H9 (cell line): Measurements from ENCODE around the gene SLC28A3. TPM values are rescaled to one million over a fixed set of nuclear protein-coding genes. Genes with fewer than 3 reads are reported as not detected.

Experiments
- DNase-seq: peaks from one replicate; pipeline ENCODE4 v3.0.0-alpha.2; 2017
- H2AFZ ChIP-seq: one replicate; pipeline ENCODE4 v1.6.1; 2013; ENCODE audit warnings: mild to moderate bottlenecking, low read length, control low read depth, moderate library complexity
- H2AK5ac ChIP-seq: 2 replicates; pipeline ENCODE4 v1.6.1; 2013; ENCODE audit warnings: low read length, control low read depth, mixed read lengths; ENCODE audit not compliant: insufficient read length
- H2BK120ac ChIP-seq: one replicate; pipeline ENCODE4 v1.6.1; 2013; ENCODE audit warnings: low read depth, mild to moderate bottlenecking, low read length, control low read depth, inconsistent platforms; ENCODE audit not compliant: poor library complexity, severe bottlenecking
- H2BK12ac ChIP-seq: 2 replicates; pipeline ENCODE4 v1.6.1; 2013; ENCODE audit warnings: low read length, control low read depth, mixed read lengths, low read depth; ENCODE audit not compliant: insufficient read length
- H2BK15ac ChIP-seq: 2 replicates; pipeline ENCODE4 v1.6.1; 2013; ENCODE audit warnings: low read depth, low read length, control low read depth
- H2BK20ac ChIP-seq: one replicate; pipeline ENCODE4 v1.6.1; 2013; ENCODE audit warnings: low read depth, mild to moderate bottlenecking, low read length, control low read depth, inconsistent platforms; ENCODE audit not compliant: poor library complexity, severe bottlenecking
- H2BK5ac ChIP-seq: 2 replicates; pipeline ENCODE4 v1.6.1; 2013; ENCODE audit warnings: low read length, control low read depth, mixed read lengths; ENCODE audit not compliant: insufficient read length
- H3K14ac ChIP-seq: 2 replicates; pipeline ENCODE4 v1.6.1; 2013; ENCODE audit warnings: low read length, control low read depth; ENCODE audit not compliant: insufficient read depth
- H3K18ac ChIP-seq: 2 replicates; pipeline ENCODE4 v1.6.1; 2013; ENCODE audit warnings: low read depth, mild to moderate bottlenecking, mixed read lengths, low read length, control low read depth; ENCODE audit not compliant: insufficient read length
- H3K23ac ChIP-seq: 2 replicates; pipeline ENCODE4 v1.6.1; 2013; ENCODE audit warnings: low read length, control low read depth, mixed read lengths, low read depth; ENCODE audit not compliant: insufficient read length
- H3K23me2 ChIP-seq: 2 replicates; pipeline ENCODE4 v1.6.1; 2013; ENCODE audit warnings: low read depth, mild to moderate bottlenecking, mixed read lengths, low read length, control low read depth; ENCODE audit not compliant: insufficient read length, poor library complexity, severe bottlenecking
- H3K27ac ChIP-seq: 2 replicates; pipeline ENCODE4 v1.5.1; 2013; ENCODE audit warnings: low read length, control low read depth, mixed read lengths, low read depth; ENCODE audit not compliant: insufficient read length
- H3K27me3 ChIP-seq: 2 replicates; pipeline ENCODE4 v1.6.1; 2013; ENCODE audit warnings: low read length, control low read depth, inconsistent platforms; ENCODE audit not compliant: insufficient read depth
- H3K4ac ChIP-seq: 2 replicates; pipeline ENCODE4 v1.6.1; 2013; ENCODE audit warnings: low read depth, mild to moderate bottlenecking, control low read depth, inconsistent platforms, low read length, moderate library complexity
- H3K4me1 ChIP-seq: 2 replicates; pipeline ENCODE4 v1.6.1; 2013; ENCODE audit warnings: low read length, control low read depth, inconsistent platforms; ENCODE audit not compliant: insufficient read depth
- H3K4me2 ChIP-seq: 2 replicates; pipeline ENCODE4 v1.6.1; 2013; ENCODE audit warnings: low read length, control low read depth, mixed read lengths; ENCODE audit not compliant: insufficient read length, insufficient read depth
- H3K56ac ChIP-seq: 2 replicates; pipeline ENCODE4 v1.6.1; 2013; ENCODE audit warnings: low read depth, mild to moderate bottlenecking, mixed read lengths, low read length, control low read depth; ENCODE audit not compliant: insufficient read length
- H3K79me1 ChIP-seq: 2 replicates; pipeline ENCODE4 v1.6.1; 2013; ENCODE audit warnings: low read depth, mild to moderate bottlenecking, moderate library complexity, low read length, control low read depth, inconsistent platforms; ENCODE audit not compliant: insufficient read depth, poor library complexity, severe bottlenecking
- H3K79me2 ChIP-seq: 2 replicates; pipeline ENCODE4 v1.6.1; 2013; ENCODE audit warnings: low read length, control low read depth, inconsistent platforms; ENCODE audit not compliant: insufficient read depth
- H3K9ac ChIP-seq: 2 replicates; pipeline ENCODE4 v1.6.1; 2013; ENCODE audit warnings: low read length, control low read depth, mixed read lengths; ENCODE audit not compliant: insufficient read length; ENCODE audit errors: extremely low read depth
- H3K9me3 ChIP-seq: one replicate; pipeline ENCODE4 v1.6.1; 2013; ENCODE audit warnings: low read depth, low read length, inconsistent platforms; ENCODE audit not compliant: control insufficient read depth
- H3T11ph ChIP-seq: one replicate; pipeline ENCODE4 v1.6.1; 2013; ENCODE audit warnings: mild to moderate bottlenecking, low read length, control low read depth, inconsistent platforms
- H4K20me1 ChIP-seq: one replicate; pipeline ENCODE4 v1.6.1; 2013; ENCODE audit not compliant: control insufficient read depth, insufficient read length, insufficient read depth
- H4K5ac ChIP-seq: 2 replicates; pipeline ENCODE4 v1.6.1; 2013; ENCODE audit warnings: low read depth, mild to moderate bottlenecking, mixed read lengths, low read length, control low read depth; ENCODE audit not compliant: insufficient read length
- H4K8ac ChIP-seq: replicated peaks from 2 replicates; pipeline ENCODE4 v1.6.1; 2013; ENCODE audit warnings: low read length, control low read depth, mixed read lengths, low read depth; ENCODE audit not compliant: insufficient read length
- H4K91ac ChIP-seq: 2 replicates; pipeline ENCODE4 v1.6.1; 2013; ENCODE audit warnings: low read depth, mild to moderate bottlenecking, moderate library complexity, mixed read lengths, low read length, control low read depth; ENCODE audit not compliant: insufficient read length
- H3K27ac Mint-ChIP-seq, 3 experiments: 2 replicates in 2 of 3; 3 replicates in 1 of 3; pipeline ENCODE4 v1.8.0; 2020 to 2021; ENCODE audit warnings: mixed read lengths in 3 of 3, mild to moderate bottlenecking in 1 of 3, moderate library complexity in 1 of 3
- H3K27me3 Mint-ChIP-seq: 2 replicates; pipeline ENCODE4 v1.8.0; 2021; ENCODE audit warnings: low read depth, mild to moderate bottlenecking, moderate library complexity, mixed read lengths
- H3K36me3 Mint-ChIP-seq, 3 experiments: 2 replicates in 2 of 3; 3 replicates in 1 of 3; pipeline ENCODE4 v1.8.0; 2020 to 2021; ENCODE audit warnings: low read depth in 3 of 3, mixed read lengths in 3 of 3; ENCODE audit not compliant: insufficient read depth in 1 of 3
- H3K4me1 Mint-ChIP-seq, 2 experiments: 2 replicates each; pipeline ENCODE4 v1.8.0; 2020; ENCODE audit warnings: mixed read lengths in 2 of 2
- H3K4me3 Mint-ChIP-seq, 2 experiments: 2 replicates in 1 of 2; 3 replicates in 1 of 2; pipeline ENCODE4 v1.8.0; 2020 to 2021; ENCODE audit warnings: mild to moderate bottlenecking in 2 of 2, mixed read lengths in 2 of 2, moderate library complexity in 1 of 2
- H3K9me3 Mint-ChIP-seq, 2 experiments: 2 replicates in 1 of 2; 3 replicates in 1 of 2; pipeline ENCODE4 v1.8.0; 2020; ENCODE audit warnings: mild to moderate bottlenecking in 2 of 2, mixed read lengths in 2 of 2, moderate library complexity in 1 of 2
- CTCF ChIP-seq: fragments of 200-600 bp; sonication (generic); conservative IDR thresholded peaks from 3 replicates; pipeline ENCODE4 v1.8.0; 2021; ENCODE audit warnings: antibody characterized with exemption, mild to moderate bottlenecking
- WGBS: extraction: QIAGEN DNeasy Blood & Tissue Kit; methylation state at CpG from one replicate; pipeline ENCODE4 v1.1.7; 2013; ENCODE audit warnings: missing lambda C conversion rate, low lambda C conversion rate, mixed read lengths; ENCODE audit not compliant: insufficient read length; ENCODE audit errors: extremely low coverage; 5-methylcytosine and 5-hydroxymethylcytosine counted together
- total RNA-seq: library from RNA; stranded (reverse); gene quantifications from 2 replicates; pipeline ENCODE4 v1.2.1, GENCODE V29; 2021

SLC28A3 gene
- total RNA-seq, 1 experiment from 2014 or later = not detected

GRCh38 chr9:84261070-84261746, 79.3 kb downstream of the SLC28A3 start:
- H3K27ac Mint-ChIP-seq = no peak overlapping the region
- Histone ChIP-seq H3K79me1 (no peaks in the 10 kb centered on the region), H2AK5ac (no peak overlapping the region), H3K14ac (no peak overlapping the region), H4K20me1 (no peaks in the 10 kb centered on the region), H3K9me3 (no peaks in the 10 kb centered on the region), H3K4me1 (no peaks in the 10 kb centered on the region), H3K4ac (no peak overlapping the region), H3K4me2 (no peak overlapping the region), H4K5ac (no peak overlapping the region), H2BK120ac (no peak overlapping the region), H2AFZ (no peak overlapping the region), H2BK5ac (no peak overlapping the region), H4K8ac (no peak overlapping the region), H3K9ac (no peak overlapping the region), H3K56ac (no peak overlapping the region), H3K27ac (no peak overlapping the region), H2BK15ac (no peak overlapping the region), H3T11ph (no peak overlapping the region), H3K79me2 (no peaks in the 10 kb centered on the region), H3K23ac (no peak overlapping the region), H2BK20ac (no peak overlapping the region), H4K91ac (no peak overlapping the region), H3K23me2 (no peaks in the 10 kb centered on the region), H3K18ac (no peak overlapping the region), H3K27me3 (no peaks in the 10 kb centered on the region), H2BK12ac (no peak overlapping the region)
- no peak overlapping the region for H3K4me3 Mint-ChIP-seq
- H3K27me3 Mint-ChIP-seq = peaks cover 20% of the 10 kb centered on the region
- peaks cover 9 to 10% of the 10 kb centered on the region in 2 experiments for H3K4me1 Mint-ChIP-seq
- H3K36me3 Mint-ChIP-seq = no peaks in the 10 kb centered on the region
- TF ChIP-seq CTCF = peak; percentile 93
- no peaks in the 10 kb centered on the region for H3K9me3 Mint-ChIP-seq
- peak; percentile 84 for DNase-seq
- no CpG with 5 or more reads among the region's 13 CpGs for WGBS
